Astrocyte of the hippocampus (primary cell): ENCODE measurements around the gene SUSD4.

Experiments
- DNase-seq: peaks from one replicate; pipeline ENCODE4 v3.0.0; 2011; ENCODE audit warnings: low read depth, low spot score

Gene SUSD4

GRCh38 chr1:223214261-223214807, 149.6 kb downstream of the SUSD4 start:
- no peak for DNase-seq

GRCh38 chr1:223212441-223212840, 151.5 kb downstream of the SUSD4 start:
- DNase-seq: no peak

- DNase-seq: peak; percentile 37
Observed at GRCh38 chr1:223211323-223211985, 152.5 kb downstream of the SUSD4 start.

GRCh38 chr1:223210788-223211120, 153.2 kb downstream of the SUSD4 start:
- DNase-seq: no peak

GRCh38 chr1:223209992-223210787, 153.8 kb downstream of the SUSD4 start:
- DNase-seq: no peak

GRCh38 chr1:223209293-223209898, 154.6 kb downstream of the SUSD4 start:
- DNase-seq: no peak

- DNase-seq: peak; percentile 31
Observed at GRCh38 chr1:223208164-223209076, 155.6 kb downstream of the SUSD4 start.

- DNase-seq: peak; percentile 41
Observed at GRCh38 chr1:223207293-223208066, 156.5 kb downstream of the SUSD4 start.

- DNase-seq: no peak
Observed at GRCh38 chr1:223204424-223204823, 159.6 kb downstream of the SUSD4 start.

GRCh38 chr1:223203694-223204093, 160.3 kb downstream of the SUSD4 start:
- no peak for DNase-seq

- no peak for DNase-seq
Observed at GRCh38 chr1:223203034-223203408, 161.0 kb downstream of the SUSD4 start.

- no peak for DNase-seq
Observed at GRCh38 chr1:223202376-223203033, 161.5 kb downstream of the SUSD4 start.

- DNase-seq: no peak
Observed at GRCh38 chr1:223201967-223202366, 162.0 kb downstream of the SUSD4 start.

GRCh38 chr1:223200903-223201302, 163.1 kb downstream of the SUSD4 start:
- no peak for DNase-seq

GRCh38 chr1:223199094-223199647, 164.8 kb downstream of the SUSD4 start:
- no peak for DNase-seq

GRCh38 chr1:223198628-223198965, 165.4 kb downstream of the SUSD4 start:
- DNase-seq: no peak

- DNase-seq: no peak
Observed at GRCh38 chr1:223197923-223198627, 165.9 kb downstream of the SUSD4 start.

- DNase-seq: peak; percentile 57
Observed at GRCh38 chr1:223189903-223190724, 173.9 kb downstream of the SUSD4 start.

- no peak for DNase-seq
Observed at GRCh38 chr1:223189525-223189902, 174.5 kb downstream of the SUSD4 start.
